Neural cell (in vitro differentiated cells): ENCODE results near the gene ADAM29. TPM values are rescaled to one million over a fixed set of nuclear protein-coding genes. Genes with fewer than 3 reads are reported as not detected.

Experiments used
- H2AFZ ChIP-seq: fragments of 200-600, 300-800 bp; sonication (generic), shearing (Covaris generic); 2 replicates; pipeline ENCODE4 v1.6.0; 2014; ENCODE audit warnings: low read depth, mild to moderate bottlenecking, antibody characterized with exemption, low read length, moderate library complexity
- H3F3A ChIP-seq: fragments of 200-600 bp; shearing (Covaris generic); 2 replicates; pipeline ENCODE4 v1.6.1; 2016; ENCODE audit warnings: mild to moderate bottlenecking, moderate library complexity, mixed read lengths, antibody characterized with exemption, low read length; ENCODE audit not compliant: insufficient read depth, poor library complexity, severe bottlenecking
- H3K27ac ChIP-seq: fragments of 200-600, 300-800 bp; sonication (generic), shearing (Covaris generic); 2 replicates; pipeline ENCODE4 v1.5.1; 2014; ENCODE audit warnings: mild to moderate bottlenecking, low read length, moderate library complexity
- H3K27me3 ChIP-seq: fragments of 300-800, 200-600 bp; sonication (generic), shearing (Covaris generic); 2 replicates; pipeline ENCODE4 v1.6.0; 2014; ENCODE audit warnings: mild to moderate bottlenecking, low read depth, low read length, moderate library complexity; ENCODE audit not compliant: insufficient read depth
- H3K36me3 ChIP-seq: fragments of 300-800, 200-600 bp; sonication (generic), shearing (Covaris generic); 2 replicates; pipeline ENCODE4 v1.5.1; 2014; ENCODE audit warnings: mild to moderate bottlenecking, antibody characterized with exemption, low read length, moderate library complexity; ENCODE audit not compliant: insufficient read depth
- H3K4me2 ChIP-seq: fragments of 300-800, 200-600 bp; sonication (generic), shearing (Covaris generic); 2 replicates; pipeline ENCODE4 v1.6.0; 2014; ENCODE audit warnings: mild to moderate bottlenecking, low read length
- H3K4me3 ChIP-seq: fragments of 300-800, 200-600 bp; sonication (generic), shearing (Covaris generic); 2 replicates; pipeline ENCODE4 v1.5.1; 2014; ENCODE audit warnings: mild to moderate bottlenecking, low read length, moderate library complexity
- H3K79me2 ChIP-seq: fragments of 200-600 bp; shearing (Covaris generic); replicated peaks from 2 replicates; pipeline ENCODE4 v1.6.0; 2014; ENCODE audit warnings: mild to moderate bottlenecking, low read length, moderate library complexity; ENCODE audit not compliant: insufficient read depth
- H3K9ac ChIP-seq: fragments of 300-800, 200-600 bp; sonication (generic), shearing (Covaris generic); 2 replicates; pipeline ENCODE4 v1.6.1; 2016; ENCODE audit warnings: mild to moderate bottlenecking, low read length, mixed read lengths
- H3K9me2 ChIP-seq: fragments of 200-600 bp; shearing (Covaris generic); 2 replicates; pipeline ENCODE4 v1.6.1; 2016; ENCODE audit warnings: mild to moderate bottlenecking, low read length, mixed read lengths; ENCODE audit not compliant: insufficient read depth
- H3K9me3 ChIP-seq: fragments of 200-600, 300-800 bp; sonication (generic), shearing (Covaris generic); 2 replicates; pipeline ENCODE4 v1.6.1; 2016; ENCODE audit warnings: mild to moderate bottlenecking, mixed run types, low read length, moderate library complexity, mixed read lengths
- H4K20me1 ChIP-seq: fragments of 200-600 bp; shearing (Covaris generic); 2 replicates; pipeline ENCODE4 v1.6.1; 2016; ENCODE audit warnings: mild to moderate bottlenecking, mixed run types; ENCODE audit not compliant: insufficient read depth
- CTCF ChIP-seq: fragments of 450-650 bp; IDR thresholded peaks from 2 replicates; pipeline ENCODE4 v1.5.1; 2014; ENCODE audit warnings: antibody characterized with exemption, mild to moderate bottlenecking, moderate library complexity; ENCODE audit not compliant: poor library complexity, severe bottlenecking
- EP300 ChIP-seq: fragments of 450-650 bp; conservative IDR thresholded peaks from 2 replicates; pipeline ENCODE4 v1.6.1; 2014; ENCODE audit warnings: antibody characterized with exemption, mild to moderate bottlenecking, moderate library complexity; ENCODE audit not compliant: poor library complexity, severe bottlenecking
- EZH2 ChIP-seq: fragments of 200-600, 300-800 bp; shearing (Covaris generic), sonication (generic); IDR thresholded peaks from 2 replicates; pipeline ENCODE4 v1.6.1; 2014; ENCODE audit warnings: antibody characterized with exemption, low read length, borderline replicate concordance, mild to moderate bottlenecking; ENCODE audit not compliant: insufficient read depth, poor library complexity, severe bottlenecking
- MXI1 ChIP-seq: fragments of 450-650 bp; conservative IDR thresholded peaks from 2 replicates; pipeline ENCODE4 v1.6.1; 2014; ENCODE audit warnings: antibody characterized with exemption, mild to moderate bottlenecking; ENCODE audit not compliant: poor library complexity, severe bottlenecking
- POLR2AphosphoS5 ChIP-seq: IDR thresholded peaks from 2 replicates; pipeline ENCODE4 v1.6.1; 2012
- RAD21 ChIP-seq: fragments of 450-650 bp; conservative IDR thresholded peaks from 2 replicates; pipeline ENCODE4 v1.6.1; 2014; ENCODE audit warnings: antibody characterized with exemption, mild to moderate bottlenecking, moderate library complexity
- REST ChIP-seq: IDR thresholded peaks from 2 replicates; pipeline ENCODE4 v1.6.1; 2012; ENCODE audit warnings: borderline replicate concordance
- SMC3 ChIP-seq: fragments of 450-650 bp; conservative IDR thresholded peaks from 2 replicates; pipeline ENCODE4 v1.6.1; 2014; ENCODE audit warnings: antibody characterized with exemption, mild to moderate bottlenecking, moderate library complexity; ENCODE audit not compliant: poor library complexity
- TAF1 ChIP-seq: IDR thresholded peaks from 2 replicates; pipeline ENCODE4 v1.6.1; 2012; ENCODE audit warnings: low read depth
- polyA plus RNA-seq: library from polyadenylated mRNA; depleted of rRNA; stranded (reverse); fragments of >200 nt; gene quantifications from 2 replicates; pipeline ENCODE4 v1.2.3, GENCODE V29; 2014

ADAM29 gene
- polyA plus RNA-seq, 1 donor from 2014 or later, result 0.48 TPM

GRCh38 chr4:174907508-174907907 is 10.7 kb upstream of the ADAM29 start:
- no peaks in the 10 kb centered on the region for H3K9me3 ChIP-seq
- no peak overlapping the region for H3K27ac ChIP-seq
- H3K9ac ChIP-seq, result no peak overlapping the region
- TF ChIP-seq REST, result no peak
- no peak for TF ChIP-seq TAF1
- TF ChIP-seq SMC3, result no peak
- no peak for TF ChIP-seq EZH2
- no peak for TF ChIP-seq POLR2AphosphoS5
- TF ChIP-seq MXI1, result no peak
- TF ChIP-seq EP300, result no peak
- no peak for TF ChIP-seq RAD21
- TF ChIP-seq CTCF, result no peak
- H3K36me3 ChIP-seq, result no peaks in the 10 kb centered on the region
- no peaks in the 10 kb centered on the region for H3K27me3 ChIP-seq
- H3F3A ChIP-seq, result no peaks in the 10 kb centered on the region
- no peak overlapping the region for H2AFZ ChIP-seq
- H3K9me2 ChIP-seq, result no peaks in the 10 kb centered on the region
- no peak overlapping the region for H3K4me2 ChIP-seq
- no peaks in the 10 kb centered on the region for H4K20me1 ChIP-seq
- no peak overlapping the region for H3K4me3 ChIP-seq
- H3K79me2 ChIP-seq, result no peaks in the 10 kb centered on the region

- Histone ChIP-seq H4K20me1 (no peaks in the 10 kb centered on the region), H2AFZ (no peak overlapping the region), H3K27ac (no peak overlapping the region), H3K9me3 (no peaks in the 10 kb centered on the region), H3K79me2 (no peaks in the 10 kb centered on the region), H3K9me2 (no peaks in the 10 kb centered on the region), H3K4me3 (no peak overlapping the region), H3K4me2 (no peak overlapping the region), H3K9ac (no peak overlapping the region), H3K36me3 (no peaks in the 10 kb centered on the region), H3F3A (no peaks in the 10 kb centered on the region), H3K27me3 (no peaks in the 10 kb centered on the region)
- TF ChIP-seq REST (no peak), EP300 (no peak), EZH2 (no peak), CTCF (no peak), MXI1 (no peak), POLR2AphosphoS5 (no peak), RAD21 (no peak), SMC3 (no peak), TAF1 (no peak)
Observed at GRCh38 chr4:174910271-174910670, 7.9 kb upstream of the ADAM29 start.
